Type B pancreatic cell (in vitro differentiated cells): ENCODE results near the gene TBX4. TPM values are rescaled to one million over a fixed set of nuclear protein-coding genes. Genes with fewer than 3 reads are reported as not detected.

Source experiments
- DNase-seq: peaks from one replicate; pipeline ENCODE4 v3.0.0; 2021; ENCODE audit warnings: mixed read lengths; ENCODE audit not compliant: unreplicated experiment; ENCODE audit errors: extremely low spot score
- H3K27ac Mint-ChIP-seq: 2 replicates; pipeline ENCODE4 v1.8.0; 2021; ENCODE audit warnings: mild to moderate bottlenecking, mixed read lengths
- H3K27me3 Mint-ChIP-seq: 2 replicates; pipeline ENCODE4 v1.8.0; 2021; ENCODE audit warnings: mixed read lengths
- H3K36me3 Mint-ChIP-seq: 2 replicates; pipeline ENCODE4 v1.8.0; 2021; ENCODE audit warnings: mixed read lengths
- H3K4me1 Mint-ChIP-seq: one replicate; pipeline ENCODE4 v1.8.0; 2021; ENCODE audit warnings: mixed read lengths; ENCODE audit not compliant: unreplicated experiment
- H3K4me3 Mint-ChIP-seq: 2 replicates; pipeline ENCODE4 v1.8.0; 2021; ENCODE audit warnings: mild to moderate bottlenecking, mixed read lengths
- H3K9me3 Mint-ChIP-seq: 2 replicates; pipeline ENCODE4 v1.8.0; 2021; ENCODE audit warnings: mixed read lengths
- CTCF ChIP-seq: fragments of 200-600 bp; sonication (generic); conservative IDR thresholded peaks from 2 replicates; pipeline ENCODE4 v1.5.0; 2021; ENCODE audit warnings: antibody characterized with exemption, mild to moderate bottlenecking
- total RNA-seq: library from RNA; stranded (reverse); gene quantifications from 2 replicates; pipeline ENCODE4 v1.2.1, GENCODE V29; 2021; ENCODE audit warnings: low replicate concordance

Gene TBX4
- total RNA-seq, 1 donor from 2014 or later: 1.8 TPM

- H3K4me3 Mint-ChIP-seq: peak overlapping the region; percentile 55
- no peak for TF ChIP-seq CTCF
- H3K36me3 Mint-ChIP-seq: peaks cover 16% of the 10 kb centered on the region
- peaks cover 23% of the 10 kb centered on the region for H3K4me1 Mint-ChIP-seq
- no peak for DNase-seq
- H3K27me3 Mint-ChIP-seq: peaks cover 78% of the 10 kb centered on the region
- no peaks in the 10 kb centered on the region for H3K9me3 Mint-ChIP-seq
- H3K27ac Mint-ChIP-seq: no peak overlapping the region
Observed at GRCh38 chr17:61404913-61405685, 47.1 kb upstream of the TBX4 start.

- H3K4me1 Mint-ChIP-seq: peaks cover 23% of the 10 kb centered on the region
- H3K9me3 Mint-ChIP-seq: no peaks in the 10 kb centered on the region
- peaks cover 16% of the 10 kb centered on the region for H3K36me3 Mint-ChIP-seq
- H3K4me3 Mint-ChIP-seq: peak overlapping the region; percentile 65
- H3K27me3 Mint-ChIP-seq: peaks cover 80% of the 10 kb centered on the region
- DNase-seq: no peak
- TF ChIP-seq CTCF: no peak
- no peak overlapping the region for H3K27ac Mint-ChIP-seq
Observed at GRCh38 chr17:61405686-61406536, 46.3 kb upstream of the TBX4 start.

GRCh38 chr17:61406537-61406845 lies 45.7 kb upstream of the TBX4 start:
- peaks cover 77% of the 10 kb centered on the region for H3K27me3 Mint-ChIP-seq
- H3K4me3 Mint-ChIP-seq: peak overlapping the region; percentile 65
- H3K4me1 Mint-ChIP-seq: peaks cover 17% of the 10 kb centered on the region
- no peaks in the 10 kb centered on the region for H3K9me3 Mint-ChIP-seq
- peaks cover 11% of the 10 kb centered on the region for H3K36me3 Mint-ChIP-seq
- no peak overlapping the region for H3K27ac Mint-ChIP-seq
- DNase-seq: no peak
- no peak for TF ChIP-seq CTCF

GRCh38 chr17:61406971-61407911 lies 45.0 kb upstream of the TBX4 start:
- DNase-seq: no peak
- TF ChIP-seq CTCF: no peak
- Mint-ChIP-seq H3K36me3 (peaks cover 8% of the 10 kb centered on the region), H3K27me3 (peaks cover 72% of the 10 kb centered on the region), H3K4me1 (peaks cover 15% of the 10 kb centered on the region), H3K27ac (no peak overlapping the region), H3K9me3 (no peaks in the 10 kb centered on the region), H3K4me3 (peak overlapping the region; percentile 65)
